GM12891 (cell line): Measurements from ENCODE around the gene RPL21.

Experiments
- DNase-seq: peaks from one replicate; pipeline ENCODE4 v3.0.0; 2011; ENCODE audit warnings: low spot score; ENCODE audit not compliant: insufficient read length
- FAIRE-seq: peaks from 2 replicates; lab custom pipeline; 2011; peaks lifted over from hg19 to GRCh38; lab: Jason Lieb, UNC
- PAX5 ChIP-seq: IDR thresholded peaks from 2 replicates; pipeline ENCODE4 v1.6.1; 2011; ENCODE audit warnings: low read length, moderate library complexity, mild to moderate bottlenecking; ENCODE audit not compliant: insufficient read depth, severe bottlenecking
- POLR2A ChIP-seq: IDR thresholded peaks from 2 replicates; pipeline ENCODE4 v1.6.1; 2011; ENCODE audit warnings: low read depth, low read length, control low read depth
- POLR2AphosphoS5 ChIP-seq: IDR thresholded peaks from 2 replicates; pipeline ENCODE4 v1.6.1; 2011; ENCODE audit warnings: low read depth, low read length, control low read depth
- POU2F2 ChIP-seq: IDR thresholded peaks from 2 replicates; pipeline ENCODE4 v1.6.1; 2011; ENCODE audit warnings: low read depth, mild to moderate bottlenecking, control low read depth, low read length, moderate library complexity
- SPI1 ChIP-seq: IDR thresholded peaks from 2 replicates; pipeline ENCODE4 v1.6.1; 2011; ENCODE audit warnings: low read depth, low read length, control low read depth
- TAF1 ChIP-seq: IDR thresholded peaks from 2 replicates; pipeline ENCODE4 v1.6.1; 2011; ENCODE audit warnings: low read depth, low read length, control low read depth

The RPL21 gene

DNA sequence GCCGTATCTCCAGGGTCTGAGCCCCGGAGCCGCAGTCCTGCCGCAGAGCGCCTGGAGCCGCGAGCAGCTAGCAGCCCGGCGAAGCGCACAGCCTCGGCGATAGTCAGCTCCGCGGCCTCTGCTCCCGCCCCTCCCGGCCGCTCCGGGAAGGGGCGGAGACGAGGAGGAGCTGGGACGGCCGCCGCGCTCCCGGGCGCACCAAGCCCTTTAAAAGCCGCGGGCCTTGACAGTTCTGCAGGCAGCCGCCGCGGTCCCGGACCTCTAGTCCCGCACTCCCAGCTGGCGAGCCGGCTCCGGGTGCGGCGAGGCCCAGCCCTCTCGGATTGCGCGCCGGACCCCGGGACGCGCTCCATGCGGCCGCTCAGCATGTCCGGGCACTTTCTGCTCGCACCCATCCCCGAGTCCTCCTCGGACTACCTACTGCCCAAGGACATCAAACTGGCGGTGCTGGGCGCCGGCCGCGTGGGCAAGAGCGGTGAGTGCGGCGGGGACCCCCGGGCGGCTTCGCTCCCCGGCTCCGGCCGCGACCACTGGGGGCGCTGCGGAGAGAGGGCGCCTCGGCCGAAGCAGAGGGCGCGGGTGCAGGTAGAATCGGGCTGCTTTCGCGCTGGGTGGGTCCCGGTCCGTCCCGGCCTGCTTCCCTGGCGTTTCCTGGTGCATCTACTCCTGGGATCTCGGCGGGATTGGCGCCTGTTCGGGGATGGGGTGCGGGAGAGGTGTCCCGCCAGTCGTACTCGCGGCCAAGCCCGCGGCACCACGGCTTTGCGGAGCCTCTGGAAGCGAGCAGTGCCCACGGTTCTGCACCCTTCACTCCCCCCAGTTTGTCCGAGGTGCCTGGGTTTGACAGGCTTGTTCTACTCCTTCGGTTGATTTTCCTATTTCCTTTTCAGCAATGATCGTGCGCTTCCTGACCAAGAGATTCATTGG is 19.5 kb downstream of the RPL21 start, which contains the start of gene RASL11A:
Gene RASL11A, plus strand, starts transcription at position 237 of the 927 bp plus-strand sequence. Its CDS starts 115 bp downstream, at position 352.
- peak; percentile 90 for FAIRE-seq
- no peak for TF ChIP-seq POLR2A
- TF ChIP-seq SPI1, result no peak
- TF ChIP-seq TAF1, result no peak
- no peak for TF ChIP-seq POU2F2
- TF ChIP-seq PAX5, result no peak
- no peak for TF ChIP-seq POLR2AphosphoS5
- peak; percentile 85 for DNase-seq

DNA sequence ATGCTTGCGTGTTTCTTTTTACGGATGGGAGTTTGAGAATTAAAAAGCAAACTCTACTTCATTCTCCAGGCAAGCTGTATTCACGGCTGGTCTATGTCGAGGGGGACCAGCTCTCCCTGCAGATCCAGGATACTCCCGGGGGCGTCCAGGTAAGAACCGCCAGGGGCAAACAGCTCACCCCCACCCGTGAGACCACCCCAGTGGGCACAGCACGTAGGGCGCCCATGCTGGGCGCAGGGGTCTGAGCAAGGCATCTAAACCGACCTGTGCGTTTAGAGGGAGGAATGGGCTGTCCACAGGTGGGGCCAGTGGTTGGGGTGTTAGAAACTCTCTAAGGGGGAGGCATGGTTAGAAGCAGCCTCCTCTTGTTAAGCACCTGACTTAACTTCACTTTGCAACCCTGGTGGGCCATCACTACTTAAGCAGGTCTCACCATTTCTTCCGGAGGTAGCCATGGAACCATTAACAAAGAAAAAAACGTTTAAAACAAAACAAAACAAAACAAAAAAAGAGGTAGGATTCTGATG is 20.3 kb downstream of the RPL21 start:
- FAIRE-seq, result no peak
- no peak for TF ChIP-seq POLR2AphosphoS5
- no peak for DNase-seq

DNA sequence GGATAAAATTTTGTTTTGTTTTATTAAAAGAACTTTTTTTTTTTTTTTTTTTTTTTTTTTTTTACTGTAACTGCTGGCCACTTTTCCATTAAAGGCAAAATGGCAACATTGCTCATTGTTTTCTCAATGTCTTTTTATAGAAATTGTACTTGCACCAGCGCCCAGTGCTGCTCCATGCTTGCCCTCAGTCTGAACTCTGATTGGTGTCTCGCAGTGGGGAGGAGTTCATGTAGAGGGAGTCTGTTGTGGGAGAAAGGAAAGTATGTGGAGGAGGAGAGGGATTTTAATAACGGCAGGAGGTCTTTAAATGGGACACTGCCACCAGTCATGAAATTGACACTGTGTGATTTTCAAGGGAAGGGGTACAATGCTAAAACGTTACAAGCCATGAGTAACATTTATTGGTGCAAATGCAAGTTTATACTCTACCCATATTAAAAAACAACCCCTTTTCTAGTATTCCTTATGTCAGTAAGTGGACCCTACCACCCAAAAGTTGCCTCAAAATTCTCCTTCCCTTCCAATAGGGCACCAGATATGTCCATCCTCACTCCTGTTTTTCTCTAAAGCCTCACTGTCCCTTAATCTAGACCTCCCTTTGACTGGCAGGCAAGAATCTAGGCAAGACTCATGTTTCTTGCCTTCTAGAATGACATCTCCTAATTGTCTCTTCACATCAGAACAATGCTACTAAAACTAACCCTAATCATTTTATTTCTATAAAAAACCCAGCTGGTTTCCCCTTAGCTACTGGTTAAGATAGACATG is 22.5 kb downstream of the RPL21 start:
- TF ChIP-seq PAX5, result no peak
- DNase-seq (no peak), FAIRE-seq (no peak)

DNA sequence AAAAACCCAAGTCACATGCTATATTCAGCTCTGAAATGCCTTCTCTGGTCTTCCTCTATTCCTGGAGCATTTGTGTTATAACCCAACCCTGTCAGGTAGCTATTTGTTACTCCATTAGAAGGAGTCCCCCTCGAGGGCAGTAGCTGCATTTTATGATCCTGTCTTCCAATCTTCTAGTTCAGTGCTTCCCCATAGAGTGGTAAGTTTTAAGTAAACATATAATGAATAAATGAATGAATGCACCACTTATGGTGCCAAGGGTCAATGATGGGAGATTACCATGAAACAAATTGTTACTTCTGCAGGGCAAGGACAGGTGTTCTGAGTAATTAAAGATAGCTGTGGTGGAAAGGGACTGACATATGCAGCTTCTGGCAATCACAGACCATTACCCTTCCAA is 23.3 kb downstream of the RPL21 start:
- TF ChIP-seq POU2F2 (no peak), TAF1 (no peak), PAX5 (no peak), SPI1 (no peak), POLR2AphosphoS5 (no peak), POLR2A (no peak)
- FAIRE-seq (no peak), DNase-seq (no peak)

DNA sequence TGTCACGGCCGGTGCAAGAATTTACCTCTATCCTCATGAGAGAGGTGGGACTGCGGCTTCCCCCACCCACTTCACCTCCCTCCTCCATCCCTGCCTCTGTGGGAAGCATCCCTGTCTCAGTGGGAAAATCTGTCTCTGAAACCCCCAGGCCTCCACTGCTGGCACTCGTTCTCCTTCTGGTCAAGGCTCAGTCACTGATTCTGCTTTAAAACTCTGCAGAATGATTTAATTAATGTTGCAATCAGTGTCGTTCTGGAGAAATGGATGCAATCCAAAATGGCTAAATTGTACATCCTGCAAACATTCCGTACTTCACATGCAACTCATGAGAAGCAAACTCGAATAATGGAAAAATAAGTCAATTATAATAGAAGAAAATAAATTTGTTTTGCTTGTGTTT is 24.8 kb downstream of the RPL21 start:
- no peak for DNase-seq
- no peak for TF ChIP-seq POLR2AphosphoS5
- TF ChIP-seq TAF1, result no peak
- TF ChIP-seq POLR2A, result no peak
- TF ChIP-seq SPI1, result no peak
- TF ChIP-seq POU2F2, result no peak
- no peak for TF ChIP-seq PAX5
- FAIRE-seq, result no peak

DNA sequence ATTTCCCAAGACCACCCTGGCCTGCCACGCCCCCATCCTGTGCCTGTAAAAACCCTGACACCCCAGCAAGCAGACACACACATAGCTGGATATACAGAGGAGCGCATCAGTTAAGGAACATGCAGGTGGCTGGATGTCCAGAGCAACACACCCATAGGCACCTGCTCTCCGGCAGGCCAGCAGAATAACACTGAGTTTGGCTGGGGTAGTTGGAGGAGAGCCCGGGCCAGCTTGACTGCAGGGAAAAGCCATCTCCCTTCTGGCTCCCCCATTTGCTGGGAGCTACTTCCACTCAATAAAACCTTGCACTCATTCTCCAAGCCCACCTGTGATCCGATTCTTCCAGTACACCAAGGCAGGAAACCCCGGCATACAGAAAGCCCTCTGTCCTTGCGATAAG is 28.1 kb downstream of the RPL21 start:
- FAIRE-seq, result no peak
- TF ChIP-seq TAF1 (no peak), POLR2A (no peak), POU2F2 (no peak), POLR2AphosphoS5 (no peak)

DNA sequence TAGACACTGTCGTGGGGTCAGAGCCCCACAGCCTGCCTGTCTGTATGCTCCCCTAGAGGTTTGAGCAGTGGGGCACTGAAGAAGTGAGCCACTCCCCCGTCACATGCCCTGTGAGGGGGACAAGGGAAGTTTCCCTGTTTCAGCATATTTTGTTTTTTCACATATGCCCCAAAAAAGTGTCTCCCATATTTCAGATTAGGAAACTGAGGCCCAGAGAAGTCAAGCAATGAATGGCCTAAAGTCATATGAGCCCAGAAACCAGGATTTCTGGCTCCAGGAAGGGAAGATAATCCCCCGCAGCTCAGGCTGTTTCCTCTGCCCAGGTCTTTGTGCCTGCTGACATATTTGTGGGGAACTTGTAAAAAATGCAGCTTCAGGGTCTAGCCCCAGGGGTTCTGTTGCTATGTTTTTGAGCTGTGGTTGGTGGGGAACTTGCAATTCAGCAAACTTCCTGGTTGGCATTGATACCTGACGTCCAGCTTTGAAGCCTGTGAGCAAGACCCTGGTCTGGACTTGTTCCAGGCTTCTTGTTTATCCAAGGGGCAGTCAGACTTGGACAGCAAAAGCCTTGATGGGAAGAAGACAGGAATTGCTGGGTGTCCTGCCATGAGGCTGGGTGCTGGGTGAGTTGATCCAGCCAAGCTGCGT is 28.8 kb downstream of the RPL21 start:
- DNase-seq (no peak), FAIRE-seq (no peak)
- TF ChIP-seq SPI1 (no peak), TAF1 (no peak), POLR2A (no peak), PAX5 (no peak), POU2F2 (no peak), POLR2AphosphoS5 (no peak)

More for the DNA sequence above, 28.1 kb downstream of the RPL21 start:
- no peak for DNase-seq

DNA sequence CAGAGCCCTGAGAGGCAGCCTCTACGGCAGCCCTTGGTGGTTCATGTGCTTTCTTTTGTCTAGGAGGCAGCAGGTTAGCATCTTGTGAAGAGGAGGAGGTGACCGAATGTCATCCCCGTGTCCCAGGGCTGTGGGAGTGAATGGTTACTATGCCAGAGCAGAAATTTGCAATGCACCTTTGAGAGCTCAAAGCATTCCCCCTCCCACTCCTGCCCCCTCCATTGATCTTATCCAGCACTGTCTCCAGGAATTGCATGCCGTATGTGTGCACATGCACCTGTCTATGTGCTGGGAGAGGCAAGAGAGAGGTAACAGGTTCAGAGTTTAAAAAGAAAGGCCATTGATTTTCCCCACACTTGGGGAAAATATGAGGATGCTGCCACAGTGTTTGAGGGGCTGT is 29.5 kb downstream of the RPL21 start:
- FAIRE-seq (no peak), DNase-seq (no peak)
- TF ChIP-seq SPI1 (no peak), PAX5 (no peak), POU2F2 (no peak), TAF1 (no peak), POLR2A (no peak), POLR2AphosphoS5 (no peak)

DNA sequence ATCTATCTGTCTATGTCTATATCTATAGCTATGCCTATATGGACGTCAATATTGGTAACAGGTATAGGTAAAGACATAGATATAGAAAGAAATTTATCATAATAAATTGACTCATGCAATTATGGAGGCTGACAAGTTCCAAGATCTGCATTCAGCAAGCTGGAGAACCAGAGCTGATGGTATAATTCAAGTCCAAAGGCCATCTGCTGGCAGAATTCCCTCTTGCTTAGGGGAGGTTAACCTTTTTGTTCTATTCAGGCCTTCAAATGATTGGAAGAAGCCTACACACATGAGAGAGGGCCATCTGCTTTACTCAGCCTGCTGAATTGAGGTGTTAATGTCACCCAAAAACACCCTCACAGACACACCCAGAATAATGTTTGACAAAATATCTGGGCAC is 30.1 kb downstream of the RPL21 start:
- FAIRE-seq (no peak), DNase-seq (no peak)
- no peak for TF ChIP-seq SPI1

DNA sequence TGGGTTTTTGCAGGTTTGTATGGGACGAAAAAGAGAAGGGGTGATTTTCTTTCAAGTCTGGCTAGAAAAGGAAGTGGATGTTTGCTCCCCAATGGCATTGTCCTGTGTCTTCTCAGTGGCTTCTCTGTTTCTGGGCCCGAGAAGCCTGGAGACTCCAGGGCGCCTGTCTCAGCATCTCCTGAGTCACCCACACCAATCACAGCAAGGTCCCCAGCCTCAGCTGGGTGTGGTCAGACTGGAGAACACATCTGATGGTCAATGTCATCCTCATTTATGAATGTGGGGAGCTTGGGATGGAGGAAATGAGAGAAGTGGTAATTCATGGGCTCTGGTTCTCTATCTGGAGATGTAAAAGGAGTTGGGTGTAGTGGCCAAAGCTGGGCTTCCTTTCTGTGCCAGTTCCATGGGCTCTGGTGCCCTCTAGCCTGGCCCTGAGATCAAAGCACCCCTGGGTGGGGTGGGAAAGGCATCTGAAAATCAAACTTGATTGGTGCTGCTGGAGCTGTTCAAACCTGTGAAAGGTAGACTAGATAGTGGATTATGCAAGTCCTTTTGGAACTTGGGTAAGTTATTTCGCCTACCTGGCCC is 32.6 kb downstream of the RPL21 start:
- FAIRE-seq, result peak; percentile 50
- TF ChIP-seq TAF1 (no peak), POU2F2 (no peak), PAX5 (no peak), POLR2AphosphoS5 (no peak), POLR2A (no peak), SPI1 (no peak)
- DNase-seq, result no peak
